HG03139 (cell line): ENCODE data around the gene MCC.

Experiments
- ATAC-seq: cut with Tn5 transposase; IDR thresholded peaks from one replicate; pipeline ENCODE4 v1.9.1; 2021; ENCODE audit not compliant: unreplicated experiment

MCC gene

DNA sequence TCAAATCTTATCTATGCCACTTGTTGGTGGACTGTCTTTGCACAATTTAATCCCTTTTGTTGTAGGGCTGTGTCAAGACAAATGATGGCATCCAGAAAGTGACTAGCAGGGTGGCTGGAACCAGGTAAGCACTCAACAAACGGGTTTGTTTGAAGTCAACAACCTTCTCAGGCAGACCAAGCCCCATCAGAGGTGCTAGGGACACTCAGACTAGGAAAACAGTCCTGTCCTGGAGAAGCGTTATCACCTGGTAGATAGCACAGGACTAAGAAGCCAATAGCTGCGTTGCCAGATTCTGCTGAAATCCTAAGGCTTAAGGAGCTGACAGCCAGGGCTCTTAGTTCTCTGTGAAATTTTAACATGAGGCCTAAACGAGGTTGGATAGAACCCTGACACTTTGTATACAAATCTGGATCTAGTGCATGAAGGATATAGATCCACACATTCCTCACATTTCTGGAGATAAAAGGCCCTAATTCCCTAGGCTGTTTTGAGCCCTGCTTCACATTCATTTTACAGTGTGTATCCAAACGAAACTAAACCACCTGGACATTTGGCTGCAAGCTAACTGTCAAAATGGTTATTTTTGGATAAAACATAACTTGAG lies 331.9 kb downstream of the MCC start:
- ATAC-seq, result no peak

DNA sequence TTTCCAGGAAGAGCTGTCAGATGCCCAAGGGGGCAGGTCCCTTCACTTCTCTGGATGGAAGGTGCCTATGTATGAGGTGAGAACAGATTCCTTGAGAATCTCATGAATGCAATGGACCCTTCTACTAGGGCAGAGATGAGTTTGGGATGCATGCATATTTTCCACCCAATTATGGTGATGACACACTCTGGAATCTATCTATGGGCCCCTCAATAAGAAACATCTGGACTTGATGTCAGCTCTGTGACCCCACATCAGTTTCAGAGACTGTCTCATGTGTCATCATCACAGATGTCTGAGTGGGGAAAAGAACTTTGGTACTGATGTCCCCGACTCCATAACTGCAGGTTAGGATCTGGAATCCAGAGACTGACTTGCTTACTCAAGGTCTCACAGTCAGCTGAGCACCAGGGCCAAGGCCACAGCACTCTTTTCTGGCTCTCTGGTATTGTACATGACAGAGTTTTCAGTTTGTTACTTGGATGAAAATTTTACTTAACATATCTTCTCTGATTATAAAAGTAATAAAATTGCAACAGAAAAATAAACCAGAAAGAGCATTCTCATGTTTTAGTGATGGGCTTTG lies 334.6 kb downstream of the MCC start:
- no peak for ATAC-seq

DNA sequence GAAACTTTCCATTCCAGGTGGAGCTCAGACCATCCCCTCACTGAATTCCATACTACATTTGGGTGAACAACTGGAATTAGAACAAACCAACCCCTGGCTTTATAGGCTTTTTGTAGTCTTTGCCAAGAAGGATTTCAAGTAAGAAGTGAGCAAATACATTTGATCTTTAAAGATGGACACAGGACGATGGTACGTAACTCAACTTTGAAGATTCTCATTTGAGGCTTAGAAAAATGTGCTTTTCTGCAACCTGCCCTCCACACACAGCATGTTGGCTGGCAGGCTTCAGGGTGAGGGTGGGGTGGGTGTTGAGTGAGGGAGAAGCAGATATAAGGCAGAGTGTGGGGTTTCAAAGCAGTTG lies 335.9 kb downstream of the MCC start:
- no peak for ATAC-seq

DNA sequence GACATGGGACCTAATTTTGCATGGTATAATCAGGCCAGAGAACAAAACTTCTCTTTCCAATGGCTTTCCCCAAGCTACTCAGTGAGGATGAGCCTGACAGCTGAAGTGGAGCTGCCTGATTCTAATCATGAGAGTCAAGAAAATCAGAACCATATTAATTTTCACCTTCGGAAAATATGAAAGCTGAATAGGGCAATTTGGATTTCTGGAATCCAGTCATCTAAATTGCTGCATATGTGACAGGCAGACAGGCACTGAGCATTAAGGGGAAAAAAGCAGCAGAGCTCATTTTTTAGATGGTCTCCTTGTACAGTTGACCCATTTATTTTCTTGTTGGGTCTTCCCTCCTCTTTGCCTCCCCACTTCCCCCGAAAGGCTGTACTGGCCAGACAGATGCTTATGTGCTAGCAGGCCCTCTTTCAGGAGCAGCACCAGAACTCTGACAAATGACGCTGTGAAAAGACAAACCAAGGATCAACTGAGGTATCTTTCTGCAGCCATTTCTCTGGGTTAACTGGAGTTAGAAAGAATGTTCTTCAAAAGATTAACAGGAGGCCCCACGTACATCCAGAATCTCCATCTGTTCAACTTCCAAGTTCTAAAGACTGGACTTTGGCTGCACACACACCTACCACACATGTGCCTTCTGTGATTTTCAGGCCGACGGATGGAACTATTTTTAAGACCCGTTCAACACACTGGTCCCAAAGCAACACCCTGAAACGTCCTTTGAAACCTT lies 336.4 kb downstream of the MCC start:
- ATAC-seq, result no peak

DNA sequence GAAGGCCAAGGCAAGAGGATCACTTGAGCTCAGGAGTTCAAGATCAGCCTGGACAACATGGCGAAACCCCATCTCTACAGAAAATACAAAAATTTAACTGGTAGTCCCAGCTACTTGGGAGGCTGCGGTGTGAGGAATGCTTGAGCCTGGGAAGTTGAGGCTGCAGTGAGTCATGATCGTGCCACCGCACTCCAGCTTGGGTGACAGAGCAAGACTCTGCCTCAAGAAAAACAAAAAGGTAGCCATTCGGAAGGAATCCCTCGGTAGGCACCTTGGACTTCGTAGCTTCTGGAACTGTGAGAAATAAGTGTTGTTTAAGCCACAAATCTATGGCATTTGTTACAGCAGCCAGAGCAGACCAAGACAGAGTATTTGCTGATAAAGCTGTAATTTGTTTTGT lies 337.4 kb downstream of the MCC start:
- ATAC-seq, result no peak

DNA sequence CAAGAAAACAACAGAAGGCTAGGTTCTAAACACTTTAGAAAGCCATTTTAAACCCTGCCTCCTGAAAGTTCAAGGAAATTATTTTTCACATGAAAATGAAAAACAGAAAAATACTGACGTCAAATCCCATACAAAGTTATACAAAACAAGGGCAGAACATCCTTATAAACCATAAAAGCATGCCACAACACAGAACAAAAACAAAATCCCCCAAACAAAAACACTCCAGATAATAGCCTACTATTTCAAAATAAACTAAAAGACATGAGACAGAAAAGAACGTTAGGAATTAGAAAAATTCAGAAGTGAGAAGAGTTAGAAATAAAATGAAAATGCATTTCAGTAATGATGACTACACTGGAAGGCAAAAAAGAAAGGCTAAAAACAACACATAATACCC lies 338.0 kb downstream of the MCC start:
- ATAC-seq, result no peak

DNA sequence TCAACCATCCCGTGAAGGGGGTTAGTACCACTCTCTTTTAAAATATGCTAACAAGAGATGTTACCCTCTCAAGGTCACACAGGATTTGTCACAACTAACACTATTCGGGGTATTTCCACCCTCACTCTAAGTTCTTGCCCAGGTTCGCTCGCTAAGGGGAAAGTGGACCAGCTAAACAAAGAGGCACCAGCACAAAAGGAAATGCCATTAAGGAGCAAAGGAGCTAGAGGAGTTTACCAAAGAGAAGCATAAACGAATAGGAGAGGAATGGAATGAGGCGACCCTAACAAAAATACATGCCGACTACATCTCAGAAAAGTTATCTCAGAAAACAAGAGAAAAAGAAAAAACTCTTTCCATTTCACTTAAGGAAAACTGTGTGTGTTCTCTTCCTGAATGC lies 340.7 kb downstream of the MCC start:
- ATAC-seq, result no peak

DNA sequence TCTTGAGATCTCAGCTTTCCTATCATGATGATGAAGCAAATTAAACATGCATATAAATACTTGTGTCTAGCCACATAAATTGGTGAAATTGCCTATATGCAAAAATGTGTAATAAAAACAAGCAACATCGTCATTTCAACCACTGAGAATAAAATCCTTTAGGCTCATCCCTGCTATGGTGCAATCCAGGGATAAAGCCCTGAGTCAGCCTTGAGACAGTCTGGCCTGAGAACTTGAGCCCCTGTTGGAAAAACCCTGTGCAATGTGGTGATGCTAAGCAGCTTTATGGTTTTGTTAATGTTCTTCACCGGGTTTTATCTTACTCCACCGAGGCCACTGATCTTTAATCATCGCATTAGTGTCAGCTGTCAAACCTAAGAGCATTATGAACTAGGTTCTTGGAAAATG lies 341.1 kb downstream of the MCC start:
- ATAC-seq, result no peak

DNA sequence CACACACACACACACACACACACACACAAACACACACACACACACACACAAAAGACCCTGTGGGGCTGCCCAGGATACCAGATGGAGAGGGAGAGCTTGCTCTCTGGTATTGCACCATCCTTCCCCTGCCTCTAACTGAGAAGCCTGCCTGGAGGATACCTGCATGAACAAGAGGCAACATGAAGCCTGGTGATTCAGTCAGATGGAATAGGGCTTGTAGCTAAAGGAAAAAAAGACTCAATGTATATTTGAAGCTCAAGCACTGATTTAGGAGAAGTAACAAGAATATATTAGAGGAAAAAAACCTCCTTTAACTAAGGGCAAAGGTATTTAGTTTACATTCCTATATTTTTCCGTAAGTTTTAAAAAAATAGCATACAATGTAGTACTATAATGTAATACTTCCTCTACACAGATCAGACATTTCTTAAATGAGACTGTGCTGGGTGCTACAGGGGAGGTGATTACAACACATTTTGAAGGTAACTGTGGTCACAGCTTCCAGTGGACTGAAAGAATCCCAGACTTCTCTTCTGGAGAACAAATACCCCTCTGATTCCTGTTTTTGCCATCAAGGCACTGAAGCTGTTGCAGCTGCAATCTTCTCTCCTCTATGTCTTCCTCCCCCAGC lies 342.4 kb downstream of the MCC start:
- no peak for ATAC-seq

DNA sequence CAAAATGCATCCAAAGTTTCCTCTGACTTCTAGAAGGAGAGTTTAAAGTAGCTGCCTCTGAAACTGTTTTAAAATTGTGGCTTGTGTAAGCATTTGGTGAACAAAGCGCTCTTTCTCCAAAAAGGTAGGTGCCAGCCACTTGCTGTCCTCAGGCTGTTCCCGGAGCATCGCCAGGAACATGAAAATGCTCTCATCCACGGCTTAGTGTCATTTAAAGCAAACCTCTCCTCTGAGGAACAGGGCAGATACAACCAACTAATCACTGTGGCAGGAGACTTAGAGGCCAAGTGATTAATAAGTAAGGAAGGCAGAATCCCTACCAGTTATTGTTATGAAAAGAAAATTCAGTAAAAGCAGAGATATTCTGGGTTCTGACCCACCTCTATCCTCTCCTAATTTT lies 346.1 kb downstream of the MCC start:
- no peak for ATAC-seq

DNA sequence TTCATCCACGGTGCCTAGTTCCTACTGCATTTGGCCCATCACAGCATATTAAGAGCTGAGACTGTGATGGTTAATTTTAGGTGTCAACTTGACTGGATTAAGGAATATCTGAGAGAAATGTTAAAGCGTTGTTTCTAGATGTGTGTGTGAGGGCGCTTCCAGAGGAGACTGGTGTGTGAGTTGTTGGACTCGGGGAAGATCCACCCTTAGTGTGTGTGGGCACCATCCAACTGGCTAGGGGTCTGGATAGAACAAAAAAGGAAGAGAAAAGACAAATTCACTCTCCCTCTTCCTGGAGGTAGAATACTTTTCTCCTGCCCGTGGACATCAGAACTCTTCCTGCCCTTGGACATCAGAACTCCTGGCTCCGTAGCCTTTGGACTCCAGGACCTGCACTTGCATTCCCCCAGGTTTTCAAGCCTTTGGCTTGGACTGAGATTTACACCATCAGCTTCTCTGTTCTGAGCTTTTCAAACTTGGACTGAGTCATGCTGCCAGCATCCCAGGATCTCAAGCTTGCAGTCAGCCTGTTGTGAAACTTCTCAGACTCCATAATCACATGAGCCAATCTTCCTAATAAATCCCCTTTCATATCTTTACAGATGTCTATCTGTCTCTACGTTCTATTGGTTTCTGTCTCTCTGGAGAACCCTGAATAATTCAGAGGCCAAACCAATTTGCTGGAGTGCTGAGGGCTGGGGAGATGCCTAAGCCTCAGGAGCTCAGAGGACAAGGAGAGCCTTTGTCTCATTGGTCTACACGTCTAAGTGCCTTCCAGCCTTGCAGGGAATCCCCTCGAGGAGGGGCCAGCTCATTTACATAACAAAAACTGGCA lies 347.2 kb downstream of the MCC start:
- no peak for ATAC-seq

DNA sequence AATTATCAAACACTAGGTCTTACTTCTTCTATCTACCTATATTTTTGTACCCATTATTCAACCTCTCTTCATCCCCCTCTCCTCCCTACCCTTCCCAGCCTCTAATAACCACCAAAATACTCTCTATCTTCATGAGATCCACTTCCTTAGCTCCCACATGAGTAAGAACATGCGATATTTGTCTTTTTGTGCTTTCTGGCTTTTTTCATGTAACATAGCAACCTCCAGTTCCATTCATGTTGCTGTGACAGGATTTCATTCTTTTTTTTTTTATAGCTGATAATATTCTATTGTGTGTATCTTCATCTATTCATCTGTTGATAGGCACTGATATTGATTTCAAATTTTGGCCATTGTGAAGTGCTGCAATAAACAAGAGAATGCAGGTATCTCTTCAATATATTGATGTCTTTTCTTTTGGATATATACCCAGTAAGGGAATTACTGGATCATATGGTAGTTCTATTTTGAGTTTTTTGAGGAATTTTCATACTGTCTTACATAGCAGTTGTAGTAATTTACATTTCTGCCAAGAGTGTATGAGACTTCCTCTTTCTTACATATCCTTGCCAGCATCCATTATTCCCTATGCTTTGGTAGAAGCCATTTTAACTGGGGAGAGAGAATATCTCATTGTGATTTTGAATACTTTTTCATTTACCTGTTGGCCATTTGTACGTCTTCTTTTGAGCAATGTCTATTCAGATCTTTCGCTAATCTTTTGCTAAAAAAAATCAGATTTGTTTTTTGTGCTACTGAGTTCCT lies 354.9 kb downstream of the MCC start:
- ATAC-seq, result no peak

DNA sequence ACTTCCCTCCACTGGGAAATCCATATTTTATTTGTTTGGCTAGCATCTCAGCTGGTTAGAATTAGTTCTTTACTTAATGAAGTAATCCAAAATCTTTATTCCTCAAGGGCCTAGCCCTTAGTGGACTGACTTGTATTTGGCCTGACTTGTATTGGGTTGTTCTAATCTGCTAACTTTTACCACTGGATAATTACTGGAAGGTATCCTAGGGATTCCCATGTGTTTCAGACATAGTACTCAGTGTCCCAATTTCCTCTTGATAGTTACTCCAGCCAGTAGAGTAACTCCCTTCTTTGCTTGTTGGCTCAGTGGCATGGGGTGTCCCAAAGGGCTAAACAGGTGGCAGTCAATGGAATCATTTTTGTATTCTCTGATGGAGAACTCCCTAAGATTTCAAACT lies 355.7 kb downstream of the MCC start:
- ATAC-seq, result no peak

DNA sequence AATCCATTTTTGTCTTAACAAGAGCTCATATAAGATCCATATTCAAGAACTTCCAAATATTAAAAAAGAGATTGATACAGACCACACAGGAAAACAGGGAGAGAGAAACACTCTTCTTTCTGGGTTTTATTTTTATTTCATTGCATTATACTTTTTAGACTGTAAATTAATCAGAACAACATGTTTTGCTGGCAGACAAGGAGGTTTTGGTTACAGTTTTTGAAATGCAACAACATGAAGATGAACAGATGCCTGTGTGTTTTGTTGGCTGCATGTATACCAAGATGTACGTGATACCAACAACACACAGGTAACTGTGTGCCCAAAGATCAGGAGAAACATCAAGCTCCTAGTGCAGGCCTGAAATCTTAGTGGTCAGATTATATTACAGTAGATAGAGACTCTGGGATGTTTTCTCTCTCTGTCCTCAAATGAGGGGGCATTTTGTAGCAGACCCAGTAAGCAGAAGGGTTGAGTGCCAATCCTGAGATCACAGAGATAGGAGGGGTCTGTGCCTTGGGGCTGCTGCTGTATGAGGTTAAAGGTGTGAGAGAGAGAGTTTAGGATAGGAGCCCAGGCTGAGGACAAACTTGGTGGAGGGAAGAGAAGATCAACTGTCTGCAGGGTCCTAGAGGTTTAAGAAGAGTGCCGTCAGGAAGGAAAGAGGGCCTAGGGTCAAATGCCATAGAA lies 359.5 kb downstream of the MCC start:
- no peak for ATAC-seq

DNA sequence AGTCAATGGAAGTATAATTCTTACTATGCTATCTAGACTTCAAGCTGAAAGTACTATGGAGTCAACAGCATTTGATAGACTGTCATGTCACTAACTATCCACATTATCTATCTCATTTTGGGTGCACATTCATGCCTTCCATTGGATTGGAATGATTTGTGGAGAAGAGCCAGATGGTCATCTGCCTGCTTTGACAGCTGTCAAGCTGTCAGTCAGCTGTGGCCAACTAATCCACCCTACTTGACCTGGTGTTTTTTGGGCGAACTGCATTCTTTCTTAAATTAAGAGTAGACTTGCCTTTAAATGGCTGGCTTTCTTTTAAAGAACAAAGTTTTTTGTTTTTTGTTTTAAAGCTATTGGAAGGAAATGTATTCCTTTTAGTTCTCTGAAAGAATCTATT lies 360.2 kb downstream of the MCC start:
- no peak for ATAC-seq

DNA sequence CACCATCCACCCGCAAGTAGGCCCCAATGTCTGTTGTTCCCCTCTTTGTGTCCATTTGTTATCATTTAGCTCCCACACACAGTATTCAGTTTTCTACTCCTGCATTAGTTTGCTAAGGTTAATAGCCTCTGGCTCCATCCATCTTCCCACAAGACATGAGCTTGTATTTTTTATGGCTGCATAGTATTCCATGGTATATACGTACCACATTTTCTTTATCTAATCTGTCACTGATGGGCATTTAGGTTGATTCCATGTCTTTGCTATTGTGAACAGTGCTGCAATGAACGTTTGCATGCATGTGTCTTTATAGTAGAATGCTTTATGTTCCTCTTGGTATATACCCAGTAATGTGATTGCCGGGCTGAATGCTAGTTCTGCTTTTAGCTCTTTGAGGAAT lies 361.2 kb downstream of the MCC start:
- no peak for ATAC-seq

DNA sequence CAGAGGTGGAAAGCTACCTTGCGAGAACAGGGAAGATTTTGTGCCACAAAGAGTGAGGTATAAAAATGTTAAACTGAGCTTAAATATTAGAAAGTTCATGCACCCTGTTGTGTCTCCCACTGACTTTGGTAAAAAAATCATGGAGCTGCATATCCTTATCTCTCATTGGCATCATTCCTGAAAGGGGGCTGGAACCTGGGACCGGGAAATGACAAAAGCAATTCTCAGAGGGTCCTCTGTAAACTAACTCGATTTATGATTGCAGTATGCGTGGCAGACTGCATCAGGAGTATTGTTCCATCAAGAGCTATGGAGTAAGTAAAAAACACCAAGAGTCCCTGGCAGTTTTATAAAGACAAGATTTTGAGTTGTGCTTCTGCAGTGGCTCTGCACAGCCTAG lies 362.9 kb downstream of the MCC start:
- ATAC-seq, result no peak

DNA sequence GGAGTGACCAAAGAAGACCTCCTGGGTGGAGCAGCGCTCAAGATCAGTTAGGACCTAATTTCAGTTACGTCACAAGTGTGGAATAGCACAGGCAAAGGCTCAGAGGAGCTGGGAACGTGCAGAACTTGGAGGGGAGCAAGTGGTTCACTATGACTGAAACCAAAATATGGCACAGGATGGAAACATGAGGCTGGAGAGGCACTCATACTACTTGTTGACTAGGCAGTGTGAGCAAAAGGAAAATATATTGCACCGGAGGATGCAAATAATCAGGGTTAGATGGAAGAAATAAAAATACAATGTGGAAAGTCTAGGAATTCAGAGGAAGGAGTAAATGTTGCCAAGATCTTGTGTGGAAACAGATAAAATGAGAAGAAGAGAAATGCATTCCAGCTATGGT lies 363.3 kb downstream of the MCC start:
- ATAC-seq, result no peak

DNA sequence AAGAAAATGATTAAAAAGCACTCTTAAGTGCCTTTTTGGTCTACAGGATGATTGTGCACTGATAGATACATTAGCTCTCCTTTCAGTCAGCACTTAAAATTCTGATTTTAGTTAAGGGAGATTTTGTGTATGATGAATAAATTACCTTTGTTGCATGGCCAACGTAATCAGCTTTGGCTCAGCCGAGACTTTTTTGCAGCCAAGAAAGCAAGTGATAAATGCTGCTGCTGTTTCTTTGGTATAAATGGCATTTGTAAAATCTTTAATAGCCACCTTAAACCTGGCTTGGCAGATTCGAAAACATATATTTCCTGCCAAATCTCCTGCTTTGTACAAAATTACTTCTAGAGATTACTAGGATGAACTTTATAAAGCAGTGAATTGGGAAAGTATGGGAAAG lies 364.0 kb downstream of the MCC start:
- ATAC-seq, result no peak

DNA sequence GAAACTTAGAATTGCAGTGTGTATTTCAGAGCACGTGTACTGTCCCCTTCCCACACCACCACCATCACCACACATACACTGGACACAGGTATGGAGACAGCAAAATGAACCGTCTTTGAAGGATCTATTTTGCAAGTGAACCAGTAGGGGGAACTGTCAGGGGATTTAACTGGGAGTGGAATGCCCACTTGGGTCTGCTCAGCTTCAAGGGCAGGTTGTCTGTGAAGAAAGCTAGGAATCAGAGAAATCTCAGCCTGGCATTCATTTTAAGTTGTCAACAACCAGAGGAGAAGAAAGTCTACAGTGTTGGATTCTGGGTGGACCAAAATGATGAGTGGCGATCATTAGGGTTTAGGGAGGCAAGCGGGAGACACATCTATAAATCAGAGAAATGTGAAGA lies 364.6 kb downstream of the MCC start:
- ATAC-seq, result no peak
